ENCODE results near the gene SAT1.

DNA sequence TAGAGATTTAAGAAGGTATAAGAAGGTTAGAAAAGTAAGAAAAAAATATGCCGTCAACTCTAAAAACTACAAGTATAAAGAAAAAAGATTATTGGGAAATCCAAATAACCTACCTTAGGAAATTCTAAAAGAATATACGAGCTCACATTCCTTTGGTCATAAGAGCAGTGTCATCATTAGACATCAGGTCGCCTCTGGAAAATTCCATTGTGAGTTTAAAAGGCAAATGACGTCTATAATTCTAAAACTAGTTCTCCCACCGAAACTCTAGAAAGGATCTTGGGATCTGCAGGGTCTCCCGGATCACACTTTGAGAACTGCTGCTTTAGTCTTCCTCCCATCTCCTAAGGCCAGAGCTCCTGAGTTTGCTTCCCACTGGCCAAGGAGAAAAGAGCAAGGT is 518 bp upstream of the SAT1 start:
- TF ChIP-seq, protein P1, sequence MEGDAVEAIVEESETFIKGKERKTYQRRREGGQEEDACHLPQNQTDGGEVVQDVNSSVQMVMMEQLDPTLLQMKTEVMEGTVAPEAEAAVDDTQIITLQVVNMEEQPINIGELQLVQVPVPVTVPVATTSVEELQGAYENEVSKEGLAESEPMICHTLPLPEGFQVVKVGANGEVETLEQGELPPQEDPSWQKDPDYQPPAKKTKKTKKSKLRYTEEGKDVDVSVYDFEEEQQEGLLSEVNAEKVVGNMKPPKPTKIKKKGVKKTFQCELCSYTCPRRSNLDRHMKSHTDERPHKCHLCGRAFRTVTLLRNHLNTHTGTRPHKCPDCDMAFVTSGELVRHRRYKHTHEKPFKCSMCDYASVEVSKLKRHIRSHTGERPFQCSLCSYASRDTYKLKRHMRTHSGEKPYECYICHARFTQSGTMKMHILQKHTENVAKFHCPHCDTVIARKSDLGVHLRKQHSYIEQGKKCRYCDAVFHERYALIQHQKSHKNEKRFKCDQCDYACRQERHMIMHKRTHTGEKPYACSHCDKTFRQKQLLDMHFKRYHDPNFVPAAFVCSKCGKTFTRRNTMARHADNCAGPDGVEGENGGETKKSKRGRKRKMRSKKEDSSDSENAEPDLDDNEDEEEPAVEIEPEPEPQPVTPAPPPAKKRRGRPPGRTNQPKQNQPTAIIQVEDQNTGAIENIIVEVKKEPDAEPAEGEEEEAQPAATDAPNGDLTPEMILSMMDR (IDR thresholded peaks at IDR 0.05) = no peak
- TF ChIP-seq POLR2A (IDR thresholded peaks at IDR 0.05) (no peak), POLR2AphosphoS5 (IDR thresholded peaks at IDR 0.05) (no peak), EP300 (IDR thresholded peaks at IDR 0.05; ENCODE audit: low read depth) (no peak)

All from transverse colon (tissue), 4 donors.